Stimulated activated CD4-positive, alpha-beta T cell treated with anti-CD3 and anti-CD28 coated beads, Interleukin-15, amount 100 ng/mL, for 48 hours (primary cell): Measurements from ENCODE around the gene EAF2.
A peak's percentile ranks its signal among the peaks of the same experiment; 100 is the strongest.
"Not testable (repeated sequence)": the region's sequence is repeated elsewhere in the genome, so short reads cannot be mapped to it uniquely, and the experiment has no call there.

ENCODE experiments used
- DNase-seq, 2 donors: peaks; one replicate each; pipeline ENCODE4 v3.0.0-alpha.2; 2020; ENCODE audit warnings: low read depth in 2 of 2

Gene EAF2

DNA sequence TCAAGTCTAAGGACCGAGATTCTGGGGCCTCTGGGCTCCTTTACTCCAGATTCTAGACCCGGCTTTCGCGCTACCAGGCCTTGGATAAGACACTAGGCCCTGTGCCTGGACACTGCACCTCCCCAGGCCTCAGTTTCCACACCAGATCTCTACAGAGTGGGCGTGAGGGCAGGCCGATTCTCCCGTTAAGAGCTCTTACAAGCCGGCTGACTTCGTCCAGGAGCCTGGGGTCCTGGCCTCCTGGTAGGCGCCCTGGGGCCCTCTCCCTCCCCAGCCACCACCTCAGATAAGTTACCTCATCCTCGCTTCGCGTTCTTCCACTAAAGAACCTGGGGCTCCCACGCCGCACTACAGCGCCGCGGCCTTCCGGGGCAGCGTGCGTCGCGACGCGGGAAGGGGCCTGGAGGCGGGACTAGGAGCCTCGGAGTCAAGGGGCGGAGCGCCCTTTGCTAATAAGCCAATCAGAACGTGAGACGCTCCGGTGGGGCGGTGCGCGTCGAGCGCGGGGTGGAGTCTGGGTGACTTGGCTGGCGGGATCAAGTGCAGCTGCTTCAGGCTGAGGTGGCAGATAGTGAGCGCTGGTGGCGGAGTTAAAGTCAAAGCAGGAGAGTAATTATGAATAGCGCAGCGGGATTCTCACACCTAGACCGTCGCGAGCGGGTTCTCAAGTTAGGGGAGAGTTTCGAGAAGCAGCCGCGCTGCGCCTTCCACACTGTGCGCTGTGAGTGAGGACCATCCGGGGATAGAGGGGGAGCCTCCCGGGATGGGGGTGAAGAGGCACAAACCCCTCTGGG is at the start of gene EAF2, which contains the start of gene IQCB1:
Gene EAF2, plus strand, starts transcription at position 539 of the 794 bp plus-strand sequence. Its CDS starts 77 bp downstream, at position 616.
Gene IQCB1, minus strand, starts transcription at position 390 of the 794 bp plus-strand sequence. CDS start 6,100 bp downstream, outside the sequence.
- DNase-seq: peak; percentile 94

DNA sequence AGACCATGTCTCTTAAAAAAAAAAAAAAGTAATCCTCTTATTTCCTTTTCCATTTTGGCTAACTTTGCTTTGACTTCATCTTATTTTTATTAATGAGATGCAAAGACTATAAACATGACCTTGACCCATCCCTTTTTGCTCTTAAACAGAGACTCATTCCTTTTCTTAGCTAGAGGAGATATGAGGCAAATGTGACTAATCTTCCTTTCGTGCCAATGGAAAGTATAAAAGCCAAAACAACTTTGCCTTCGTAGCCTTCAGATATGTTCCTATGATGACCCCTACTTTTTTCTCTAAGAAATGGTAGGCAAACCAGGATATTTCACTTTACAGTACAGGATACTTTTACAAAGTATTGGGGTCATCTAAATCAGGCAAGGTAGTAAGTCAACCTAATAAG is 48.5 kb upstream of the EAF2 start:
- no peak for DNase-seq

DNA sequence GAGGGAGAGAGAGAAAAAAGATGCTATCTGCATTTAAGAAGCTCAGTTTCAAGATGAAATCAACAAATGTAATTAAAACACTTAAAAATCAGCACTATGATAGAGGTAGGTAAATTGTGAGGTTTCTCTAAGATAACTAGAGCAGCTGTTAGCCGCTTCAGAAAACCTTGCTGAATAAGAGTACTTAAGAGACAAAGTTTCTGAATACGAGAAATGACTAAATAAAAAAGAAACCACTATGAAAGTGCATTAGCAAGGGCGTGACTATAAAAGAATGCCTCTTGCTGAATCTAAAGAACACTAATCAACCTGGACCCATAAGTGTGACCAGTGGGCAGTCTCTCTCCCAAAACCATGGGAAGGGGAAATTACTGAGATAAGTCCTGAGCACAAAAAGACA is 41.9 kb upstream of the EAF2 start:
- DNase-seq: no peak

DNA sequence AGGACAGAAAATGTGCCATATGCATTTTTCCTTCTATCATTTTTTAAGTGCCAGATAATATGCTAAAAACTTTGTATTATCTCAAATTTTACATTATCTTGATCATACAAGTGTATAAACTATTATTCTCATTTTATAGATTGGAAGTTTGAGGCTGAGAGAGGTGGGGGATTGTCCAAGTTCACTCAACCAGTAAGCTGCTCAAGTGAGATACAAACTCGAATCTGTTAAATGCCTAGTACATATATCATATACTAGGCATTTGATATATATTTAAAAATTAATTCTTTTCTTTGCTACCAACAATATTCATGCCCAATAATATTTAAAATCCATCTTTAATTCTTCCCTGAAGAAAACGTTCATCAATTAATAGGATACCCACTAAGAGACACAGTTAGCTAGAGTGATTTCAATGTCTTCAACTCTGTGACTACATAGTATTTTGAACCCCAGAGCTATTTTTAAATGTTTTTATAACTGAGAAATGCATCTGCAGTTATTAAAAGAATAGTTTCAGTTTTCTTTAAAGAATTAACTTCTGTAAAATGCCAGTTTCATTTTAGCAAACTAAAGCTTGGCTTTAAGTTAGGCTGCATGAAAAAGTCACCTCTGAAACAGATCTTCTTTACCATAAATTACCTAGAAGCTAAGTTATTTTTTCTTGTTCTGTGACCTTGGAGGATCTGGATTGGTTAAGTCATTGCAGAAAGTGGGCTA is 40.6 kb upstream of the EAF2 start:
- no peak for DNase-seq

DNA sequence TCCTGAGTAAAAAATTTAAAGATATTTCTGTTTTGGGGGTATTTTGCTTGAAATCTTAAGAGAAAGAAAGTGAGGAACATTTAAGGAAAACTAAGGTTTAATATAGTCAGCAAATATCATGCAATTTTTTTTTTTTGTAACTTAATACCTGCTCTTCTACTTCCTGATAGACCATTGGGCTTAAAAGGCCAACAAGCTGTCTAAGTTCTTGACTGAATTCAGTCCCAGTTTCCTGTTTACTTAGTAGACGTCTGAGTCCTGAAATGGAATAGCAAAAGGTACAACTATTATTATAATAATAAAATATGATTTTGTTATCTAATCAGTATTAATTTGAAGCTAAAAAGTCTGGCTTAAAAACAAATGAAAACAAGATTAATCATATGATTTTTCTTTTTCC is 38.0 kb upstream of the EAF2 start:
- no peak for DNase-seq

DNA sequence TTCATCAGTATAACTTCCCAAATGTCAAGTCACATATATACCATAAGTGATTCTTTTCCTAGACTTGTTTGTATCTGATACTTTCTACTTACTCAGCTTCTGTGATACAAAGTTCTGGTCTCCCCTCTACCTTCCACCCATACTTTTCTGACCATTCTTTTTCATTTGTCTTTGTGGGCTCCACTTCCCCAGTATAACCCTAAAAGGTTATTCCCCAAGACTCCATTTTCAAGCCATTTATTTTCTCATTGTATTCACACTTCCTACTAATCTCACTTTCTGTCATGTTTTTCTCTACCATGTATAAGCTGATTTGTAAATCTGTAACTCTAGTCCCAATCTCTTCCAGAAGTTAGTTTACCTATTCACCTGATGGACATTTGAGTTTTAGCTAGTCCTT is 34.1 kb upstream of the EAF2 start:
- DNase-seq: no peak

DNA sequence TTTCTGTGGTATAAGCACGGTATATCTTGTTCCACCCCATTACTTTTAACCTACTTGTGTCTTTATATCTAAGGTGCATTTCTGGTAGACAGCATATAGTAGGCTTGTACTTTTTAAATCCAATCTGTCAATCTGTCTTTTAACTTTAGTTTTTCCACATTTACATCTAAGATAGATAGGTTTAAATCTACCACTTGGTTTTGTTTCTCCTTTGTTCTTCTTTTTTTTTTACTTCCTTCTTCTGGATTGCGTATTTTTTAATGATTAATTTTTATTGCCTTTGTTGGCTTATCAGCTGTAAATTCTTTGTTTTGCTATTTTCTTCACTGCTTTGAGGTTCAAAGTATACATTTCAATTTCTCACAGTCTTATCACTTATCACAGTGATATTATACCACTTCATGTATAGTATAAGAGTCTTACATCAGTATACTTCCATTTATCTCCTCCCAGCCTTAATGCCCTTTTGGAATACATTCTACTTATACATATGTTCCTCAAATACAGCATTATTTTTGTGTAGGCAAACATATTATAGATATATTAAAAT is 31.2 kb upstream of the EAF2 start:
- no peak for DNase-seq

DNA sequence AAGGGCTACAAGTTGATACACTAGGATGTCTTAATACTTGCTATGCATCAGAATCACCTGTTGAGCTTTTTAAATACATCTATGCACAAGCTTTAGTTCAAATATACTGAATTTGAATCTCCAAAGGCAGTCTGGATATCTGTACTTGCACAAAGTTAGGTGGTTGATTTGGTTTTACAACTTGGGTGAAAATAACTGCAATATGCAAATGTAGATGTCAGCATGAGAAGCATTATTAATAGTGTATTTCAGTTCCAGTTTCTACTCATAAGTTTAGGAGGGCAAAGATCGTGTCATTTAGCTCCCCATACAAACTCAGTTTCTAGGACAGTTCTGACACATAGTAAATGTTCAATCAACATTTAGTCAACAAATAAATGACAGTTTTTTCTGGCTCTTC is 25.8 kb upstream of the EAF2 start:
- DNase-seq: no peak

DNA sequence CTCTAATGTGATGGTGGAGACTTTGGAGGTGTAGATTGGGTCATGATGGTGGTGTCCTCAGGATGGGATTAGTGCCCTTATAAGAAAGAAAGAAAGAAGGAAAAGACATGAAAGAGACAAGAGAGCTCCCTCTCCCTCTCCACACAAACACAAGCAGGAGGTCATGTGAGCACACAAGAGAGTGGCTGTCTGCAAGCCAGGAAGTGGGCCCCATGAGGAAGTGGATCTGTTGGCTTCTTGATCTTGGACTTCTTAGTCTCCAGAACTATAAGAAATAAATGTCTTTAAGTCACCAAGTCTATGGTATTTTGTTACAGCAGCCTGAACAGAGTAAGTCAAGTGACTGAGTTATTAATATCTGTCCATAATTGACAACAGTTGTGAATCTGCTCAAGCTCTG is 17.3 kb upstream of the EAF2 start:
- no peak for DNase-seq

DNA sequence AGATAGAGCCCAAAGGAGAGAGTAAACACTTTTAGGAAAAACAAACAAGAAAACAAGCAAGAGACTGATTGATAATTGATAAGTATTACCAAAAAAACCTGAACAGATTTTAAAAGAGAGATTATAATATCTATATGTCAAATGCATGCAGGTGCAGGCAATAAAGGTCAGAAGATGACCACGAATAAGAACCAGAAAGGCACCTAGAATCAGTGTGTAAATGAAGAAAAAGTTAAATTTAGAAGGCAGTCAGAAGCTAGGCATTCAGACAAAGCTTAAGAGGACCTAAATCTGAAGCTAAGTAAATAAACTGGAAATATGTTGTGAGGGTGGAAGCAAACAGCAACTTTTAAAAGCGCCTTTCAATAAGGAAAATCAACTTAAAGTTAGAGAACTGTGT is 16.4 kb upstream of the EAF2 start:
- DNase-seq: no peak

DNA sequence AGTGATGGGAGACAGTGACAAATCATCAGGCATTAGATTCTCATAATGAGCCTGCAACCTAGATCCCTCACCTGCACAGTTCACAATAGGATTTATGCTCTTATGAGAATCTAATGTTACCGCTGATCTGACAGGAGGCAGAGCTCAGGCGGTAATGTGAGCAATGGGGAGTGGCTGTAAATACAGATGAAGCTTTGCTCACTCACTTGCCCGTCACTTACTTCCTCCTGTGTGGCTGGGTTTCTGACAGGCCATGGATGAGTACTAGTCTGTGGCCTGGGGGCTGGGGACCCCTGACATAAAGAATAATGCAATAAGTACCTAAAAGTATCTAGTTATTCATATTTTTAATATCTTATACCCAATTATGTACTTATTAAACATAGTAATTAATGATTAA is 15.8 kb upstream of the EAF2 start:
- DNase-seq: no peak

DNA sequence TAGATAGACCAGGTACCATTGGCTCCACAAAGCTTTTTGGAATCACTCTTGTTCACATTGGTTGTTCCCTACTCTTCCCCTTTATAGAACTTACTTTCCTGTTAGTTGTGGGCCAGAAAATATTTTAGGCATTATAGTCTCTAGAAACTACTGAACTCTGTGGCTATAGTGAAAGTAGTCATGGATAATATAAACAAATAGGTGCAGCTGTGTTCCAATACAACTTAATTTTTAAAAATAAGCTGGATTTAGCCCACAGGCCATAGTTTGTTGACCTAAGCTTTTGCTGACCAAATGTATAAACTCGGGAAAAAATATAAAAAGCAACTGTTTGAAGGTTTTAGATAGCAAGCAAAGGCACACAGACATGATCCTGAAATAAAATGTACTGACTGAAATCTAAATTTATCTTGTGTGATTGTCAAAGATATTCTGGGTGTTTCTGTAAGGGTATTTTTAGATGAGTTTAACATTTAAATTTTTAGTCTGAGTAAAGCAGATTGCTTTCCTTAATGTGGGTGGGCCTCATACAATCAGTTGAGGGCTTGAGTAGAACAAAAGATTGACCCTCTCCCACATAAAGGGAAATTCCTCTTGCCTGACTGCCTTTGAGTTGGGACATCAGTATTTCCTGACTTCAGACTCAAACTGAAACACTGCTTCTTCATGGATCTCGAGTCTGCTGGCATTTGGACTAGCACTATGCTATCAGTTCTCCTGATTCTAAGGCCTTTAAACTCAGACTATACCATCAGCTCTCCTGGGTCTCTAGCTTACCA is 13.4 kb upstream of the EAF2 start:
- DNase-seq: no peak

DNA sequence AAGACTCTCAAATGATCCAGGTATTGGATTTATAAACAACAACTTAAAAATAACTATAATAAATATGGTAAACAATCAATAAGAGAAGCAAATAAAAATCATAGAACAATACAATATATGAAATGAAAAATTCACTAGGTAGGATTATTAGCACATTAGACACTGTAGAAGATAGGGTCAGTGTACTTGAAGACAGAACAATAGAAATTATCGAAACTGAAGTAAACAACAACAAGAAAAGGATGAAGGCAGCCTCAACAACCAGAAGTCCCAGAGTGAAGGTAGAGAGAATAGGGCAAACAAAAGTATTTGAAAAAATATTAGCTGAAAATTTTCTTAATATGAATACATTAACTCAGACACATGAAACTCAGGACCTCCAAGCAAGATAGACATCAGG is 12.0 kb upstream of the EAF2 start:
- no peak for DNase-seq

DNA sequence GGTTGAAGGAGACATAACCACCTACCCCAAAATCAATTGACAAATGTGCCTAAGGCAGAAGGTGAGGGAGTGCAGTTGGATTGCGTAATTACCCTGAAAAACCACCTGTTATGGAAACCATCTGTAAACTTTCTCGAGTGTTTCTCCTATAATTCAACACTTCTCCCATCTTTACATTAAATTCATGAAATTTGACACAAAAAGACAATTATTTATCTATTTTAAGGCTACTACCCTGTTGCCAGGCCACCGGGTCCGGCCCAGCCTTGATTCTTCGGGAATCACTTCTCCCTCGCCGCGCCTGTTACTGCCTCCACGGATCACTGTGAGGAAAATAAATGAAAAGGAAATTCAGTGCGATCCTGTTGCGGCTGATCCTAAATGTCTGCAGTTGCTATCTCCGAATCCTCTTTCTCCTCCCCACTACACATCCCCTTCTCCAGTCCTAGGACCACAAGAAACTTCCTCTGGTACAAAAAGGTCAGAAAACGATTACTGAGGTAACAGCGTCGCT is 795 bp upstream of the EAF2 start:
- DNase-seq: no peak

DNA sequence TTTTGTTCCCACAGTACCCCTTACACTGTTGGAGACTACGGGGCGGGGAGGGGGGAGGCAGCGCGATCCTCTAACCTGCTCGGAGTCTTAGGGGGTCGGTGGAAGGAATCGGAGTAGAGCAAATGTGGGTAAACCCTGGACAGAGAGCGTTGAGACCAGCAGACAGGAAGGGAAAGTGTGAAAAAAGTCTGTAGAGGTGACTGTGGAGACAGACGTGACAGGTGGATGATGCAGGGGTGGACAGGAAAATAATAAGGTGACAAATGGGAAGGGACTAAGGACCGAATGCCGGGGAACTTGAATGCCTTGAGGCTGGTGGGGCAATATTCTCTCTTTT is 424 bp downstream of the EAF2 start:
- no peak for DNase-seq

DNA sequence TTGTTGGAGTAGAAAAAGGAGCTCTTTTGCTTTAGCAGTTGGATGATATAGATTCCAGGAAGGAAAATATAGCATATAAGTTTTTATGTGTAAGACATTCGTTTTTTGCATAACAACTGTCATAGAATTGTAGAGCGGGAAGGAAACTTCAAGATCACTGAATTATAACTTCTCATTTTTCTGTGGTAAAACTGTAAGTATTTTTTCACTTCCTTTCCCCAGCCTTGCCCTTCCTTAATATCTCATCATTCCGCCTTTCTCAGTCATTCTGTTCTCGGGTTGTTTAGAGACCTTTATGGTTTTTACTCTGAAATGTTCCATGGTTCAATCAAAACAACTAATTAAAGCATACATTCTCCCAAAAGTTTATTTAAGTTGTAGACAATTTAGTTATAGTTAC is 1.1 kb downstream of the EAF2 start:
- no peak for DNase-seq

DNA sequence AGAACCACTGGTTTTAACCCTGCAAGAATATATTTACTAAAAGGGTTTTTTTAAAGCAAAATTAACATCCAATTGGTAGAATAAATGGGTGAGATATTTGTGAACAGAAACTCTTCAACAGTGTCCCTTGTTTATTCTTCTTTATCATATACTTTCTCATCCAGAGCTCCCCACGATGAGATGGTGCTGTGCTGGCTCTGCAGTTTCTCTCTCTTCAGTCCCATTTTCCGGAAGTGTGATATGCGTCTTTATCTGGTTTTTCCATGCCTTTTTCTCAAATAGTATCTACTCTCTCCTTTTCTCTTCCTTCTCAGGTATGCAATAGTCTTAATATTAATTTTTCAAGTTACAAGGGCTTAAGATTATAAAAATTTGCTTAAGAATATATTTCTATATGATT is 1.5 kb downstream of the EAF2 start:
- no peak for DNase-seq

DNA sequence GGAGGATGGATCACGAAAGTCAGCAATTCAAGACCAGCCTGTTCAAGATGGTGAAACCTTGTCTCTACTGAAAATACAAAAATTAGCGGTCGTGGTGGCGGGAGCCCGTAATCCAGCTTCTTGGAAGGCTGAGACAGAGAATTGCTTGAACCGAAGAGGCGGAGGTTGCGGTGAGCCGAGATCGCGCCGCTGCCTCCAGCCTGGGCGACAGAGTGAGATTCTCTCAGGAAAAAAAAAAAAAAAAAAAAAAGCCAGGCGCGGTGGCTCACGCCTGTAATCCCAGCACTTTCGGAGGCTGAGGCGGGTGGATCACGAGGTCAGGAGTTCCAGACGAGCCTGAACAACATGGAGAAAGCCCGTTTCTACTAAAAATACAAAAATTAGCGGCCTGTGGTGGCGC is 5.0 kb downstream of the EAF2 start:
- no peak for DNase-seq

DNA sequence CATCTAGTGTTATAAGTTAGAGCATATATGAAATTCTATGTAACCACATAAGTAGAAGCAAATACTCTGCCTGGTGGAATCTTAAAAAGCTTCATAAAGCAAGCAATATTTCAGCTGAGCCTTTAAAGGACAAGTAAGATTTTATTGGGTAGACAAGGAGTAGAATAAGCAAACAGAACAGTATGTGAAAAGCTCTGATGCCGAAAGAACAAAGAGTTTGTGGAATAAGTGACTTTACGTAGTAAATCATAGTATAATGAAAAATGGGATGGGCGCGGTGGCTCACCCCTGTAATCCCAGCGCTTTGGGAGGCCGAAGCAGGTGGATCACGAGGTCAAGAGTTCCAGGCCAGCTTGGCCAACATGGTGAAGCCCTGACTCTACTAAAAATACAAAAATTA is 9.9 kb downstream of the EAF2 start:
- no peak for DNase-seq

DNA sequence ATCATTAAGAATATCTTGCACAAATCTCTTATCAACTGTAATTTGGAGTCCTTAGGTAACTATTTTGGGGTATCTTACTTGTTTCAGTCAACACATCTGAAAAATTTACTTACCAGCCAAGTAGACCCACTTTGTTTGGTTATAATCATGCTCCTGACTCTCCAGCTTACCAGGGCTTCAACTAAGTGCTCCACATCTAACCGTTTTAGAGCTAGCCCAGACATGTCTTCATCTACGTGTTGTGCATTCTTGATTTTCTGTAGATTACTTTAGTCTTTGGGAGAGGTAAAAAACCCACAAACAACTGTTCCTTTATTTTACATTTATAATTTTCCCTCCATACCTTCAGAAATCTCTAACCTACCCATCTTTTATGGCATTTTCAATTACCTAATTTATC is 17.2 kb downstream of the EAF2 start:
- no peak for DNase-seq

DNA sequence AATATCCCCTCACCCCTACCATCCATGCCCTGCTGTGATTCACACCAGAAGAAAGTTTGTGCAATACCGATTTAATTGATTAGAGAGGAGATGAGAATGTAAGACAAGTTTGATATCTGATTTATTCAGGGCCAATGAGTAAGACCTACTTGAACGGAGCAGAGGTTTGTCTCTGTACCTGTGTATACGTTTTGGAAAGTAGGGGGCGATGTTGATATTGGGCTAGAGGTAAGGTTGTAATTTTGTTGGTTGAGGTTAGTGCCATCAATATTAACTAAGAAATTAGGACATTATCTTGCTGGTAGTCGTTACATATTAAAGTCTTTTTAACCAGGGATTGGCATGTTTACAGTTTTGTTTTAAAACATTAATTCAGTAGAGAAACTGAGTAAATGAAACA is 20.5 kb downstream of the EAF2 start:
- no peak for DNase-seq

DNA sequence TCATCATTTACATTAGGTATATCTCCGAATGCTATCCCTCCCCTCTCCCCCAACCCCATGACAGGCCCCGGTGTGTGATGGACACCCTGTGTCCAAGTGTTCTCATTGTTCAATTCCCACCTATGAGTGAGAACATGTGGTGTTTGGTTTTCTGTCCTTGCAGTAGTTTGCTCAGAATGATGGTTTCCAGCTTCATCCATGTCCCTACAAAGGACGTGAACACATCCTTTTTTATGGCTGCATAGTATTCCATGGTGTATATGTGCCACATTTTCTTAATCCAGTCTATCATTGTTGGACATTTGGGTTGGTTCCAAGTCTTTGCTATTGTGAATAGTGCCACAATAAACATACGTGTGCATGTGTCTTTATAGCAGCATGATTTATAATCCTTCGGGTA is 22.8 kb downstream of the EAF2 start:
- not testable (repeated sequence) for DNase-seq
